GM18505 (cell line): ENCODE results near the gene CAMK2A.

Source experiments
- ATAC-seq: cut with Tn5 transposase; IDR thresholded peaks from one replicate; pipeline ENCODE4 v1.9.1; 2021; ENCODE audit not compliant: unreplicated experiment
- POLR2A ChIP-seq: IDR thresholded peaks from 4 replicates; pipeline ENCODE4 v1.6.1; 2011; ENCODE audit warnings: borderline replicate concordance; ENCODE audit not compliant: insufficient read depth, insufficient read length; ENCODE audit errors: extremely low read depth

The CAMK2A gene

GRCh38 chr5:150311015-150311692 lies 21.6 kb upstream of the CAMK2A start:
- ATAC-seq, result no peak
- TF ChIP-seq POLR2A, result no peak

GRCh38 chr5:150310246-150310645 lies 20.7 kb upstream of the CAMK2A start:
- ATAC-seq, result no peak
- TF ChIP-seq POLR2A, result no peak

- ATAC-seq, result no peak
- no peak for TF ChIP-seq POLR2A
Observed at GRCh38 chr5:150309886-150310239, 20.3 kb upstream of the CAMK2A start.

- no peak for ATAC-seq
- TF ChIP-seq POLR2A, result no peak
Observed at GRCh38 chr5:150309101-150309885, 19.7 kb upstream of the CAMK2A start.

- no peak for TF ChIP-seq POLR2A
- no peak for ATAC-seq
Observed at GRCh38 chr5:150307617-150308426, 18.2 kb upstream of the CAMK2A start.

GRCh38 chr5:150306775-150307174 lies 17.2 kb upstream of the CAMK2A start:
- no peak for ATAC-seq
- TF ChIP-seq POLR2A, result no peak

GRCh38 chr5:150305557-150305956 lies 16.0 kb upstream of the CAMK2A start:
- no peak for ATAC-seq
- TF ChIP-seq POLR2A, result no peak

GRCh38 chr5:150305095-150305494 lies 15.5 kb upstream of the CAMK2A start:
- no peak for TF ChIP-seq POLR2A
- no peak for ATAC-seq

- ATAC-seq, result no peak
- no peak for TF ChIP-seq POLR2A
Observed at GRCh38 chr5:150304481-150305081, 15.0 kb upstream of the CAMK2A start.

GRCh38 chr5:150303660-150304386 lies 14.2 kb upstream of the CAMK2A start:
- TF ChIP-seq POLR2A, result no peak
- ATAC-seq, result no peak

- ATAC-seq, result no peak
- TF ChIP-seq POLR2A, result no peak
Observed at GRCh38 chr5:150303070-150303615, 13.6 kb upstream of the CAMK2A start.

GRCh38 chr5:150302301-150303069 lies 12.9 kb upstream of the CAMK2A start, which contains the start of gene ARSI:
Gene ARSI, minus strand, starts transcription at chr5:150302905. Its CDS starts 532 bp downstream, at chr5:150302373.
- ATAC-seq, result no peak
- no peak for TF ChIP-seq POLR2A
